Common myeloid progenitor, CD34-positive (primary cell): ENCODE data around the gene RRP1B.

Experiments used
- CTCF ChIA-PET: fragments of 350-600 bp; sonication (Branson Sonifier 250); formaldehyde crosslinking; loops from one replicate; lab custom pipeline; 2021; ENCODE audit warnings: antibody characterized with exemption; lab: Charles Lee
- POLR2A ChIA-PET: fragments of 350-600 bp; sonication (Branson Sonifier 250); formaldehyde crosslinking; loops from one replicate; lab custom pipeline; 2021; ENCODE audit warnings: antibody characterized with exemption; lab: Charles Lee
- DNase-seq, 3 donors: peaks; one replicate each; pipeline versions ENCODE4 v3.0.0 to v3.0.0-alpha.2; 2013
- H3K27ac ChIP-seq, 2 experiments: 1 replicate in 1 of 2; 2 replicates in 1 of 2; pipeline ENCODE4 v1.7.0; 2013; ENCODE audit warnings: inconsistent platforms in 2 of 2, low read length in 2 of 2, mild to moderate bottlenecking in 2 of 2, low read depth in 1 of 2, moderate library complexity in 1 of 2; ENCODE audit not compliant: severe bottlenecking in 2 of 2, insufficient read depth in 1 of 2, poor library complexity in 1 of 2
- H3K27me3 ChIP-seq, 5 experiments: replicated peaks in 2 of 5; 1 replicate in 3 of 5; 2 replicates in 2 of 5; pipeline versions ENCODE4 v1.6.1 to v1.7.0; 2013; ENCODE audit warnings: low read length in 4 of 5, mild to moderate bottlenecking in 2 of 5, moderate library complexity in 2 of 5, inconsistent platforms in 1 of 5; ENCODE audit not compliant: insufficient read depth in 5 of 5, control insufficient read depth in 4 of 5
- H3K36me3 ChIP-seq, 4 experiments: 1 replicate in 2 of 4; 2 replicates in 2 of 4; pipeline versions ENCODE4 v1.6.1 to v1.7.0; 2013; ENCODE audit warnings: low read length in 3 of 4, control low read depth in 1 of 4, mild to moderate bottlenecking in 1 of 4; ENCODE audit not compliant: control insufficient read depth in 4 of 4, insufficient read depth in 4 of 4
- H3K4me1 ChIP-seq, 4 experiments: 1 replicate in 3 of 4; 2 replicates in 1 of 4; pipeline versions ENCODE4 v1.6.1 to v1.7.1; 2013; ENCODE audit warnings: low read length in 3 of 4, mild to moderate bottlenecking in 3 of 4, control low read depth in 1 of 4, inconsistent platforms in 1 of 4, moderate library complexity in 1 of 4; ENCODE audit not compliant: control insufficient read depth in 4 of 4, insufficient read depth in 4 of 4; ENCODE audit errors: control extremely low read depth in 1 of 4
- H3K4me3 ChIP-seq, 7 experiments: 1 replicate in 4 of 7; 2 replicates in 3 of 7; pipeline versions ENCODE4 v1.5.1 to v1.7.0; 2013; ENCODE audit warnings: mild to moderate bottlenecking in 7 of 7, low read length in 6 of 7, moderate library complexity in 6 of 7, inconsistent platforms in 2 of 7, low read depth in 2 of 7, control low read depth in 1 of 7; ENCODE audit not compliant: insufficient read depth in 4 of 7, control insufficient read depth in 1 of 7; ENCODE audit errors: extremely low read depth in 1 of 7
- H3K9me3 ChIP-seq, 5 experiments: 1 replicate in 4 of 5; 2 replicates in 1 of 5; pipeline versions ENCODE4 v1.6.1 to v1.7.1; 2013; ENCODE audit warnings: low read length in 4 of 5, mild to moderate bottlenecking in 2 of 5, inconsistent platforms in 1 of 5, low read depth in 1 of 5, moderate library complexity in 1 of 5; ENCODE audit not compliant: control insufficient read depth in 4 of 5, insufficient read depth in 2 of 5; ENCODE audit errors: control extremely low read depth in 1 of 5
- WGBS: methylation state at CpG from one replicate; pipeline ENCODE4 v1.1.5; 2013; ENCODE audit not compliant: insufficient coverage; 5-methylcytosine and 5-hydroxymethylcytosine counted together

The RRP1B gene

DNA sequence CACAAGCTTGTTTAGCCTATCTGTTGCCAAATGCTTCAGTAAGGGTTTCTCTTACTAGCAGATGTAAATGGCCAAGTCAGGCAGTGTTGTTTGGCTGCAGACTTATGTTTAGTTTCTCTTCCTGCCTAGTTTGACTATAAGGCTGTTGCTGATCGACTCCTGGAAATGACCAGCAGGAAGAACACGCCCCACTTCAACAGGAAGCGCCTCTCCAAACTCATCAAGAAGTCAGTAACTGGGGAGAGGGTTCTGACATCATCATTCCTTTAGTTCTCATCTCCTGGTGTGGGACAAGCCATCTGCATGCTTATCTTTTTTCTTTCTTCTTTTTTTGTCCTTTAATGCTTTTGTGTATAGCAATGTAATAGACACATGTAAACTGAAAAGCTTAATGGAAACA is 25.1 kb downstream of the RRP1B start:
- H3K36me3 ChIP-seq = peaks cover 10 to 86% (median 67%) of the 10 kb centered on the region in 4 experiments
- 60% methylated on average over 2 of the region's 3 CpGs for WGBS
- CTCF ChIA-PET = interaction anchor here (1.2 to 1.6 kb wide), 3 partner anchors 9 to 255 kb away, joined by 3 to 4 read pairs (median 3); no protein-coding TSS in a partner anchor

DNA sequence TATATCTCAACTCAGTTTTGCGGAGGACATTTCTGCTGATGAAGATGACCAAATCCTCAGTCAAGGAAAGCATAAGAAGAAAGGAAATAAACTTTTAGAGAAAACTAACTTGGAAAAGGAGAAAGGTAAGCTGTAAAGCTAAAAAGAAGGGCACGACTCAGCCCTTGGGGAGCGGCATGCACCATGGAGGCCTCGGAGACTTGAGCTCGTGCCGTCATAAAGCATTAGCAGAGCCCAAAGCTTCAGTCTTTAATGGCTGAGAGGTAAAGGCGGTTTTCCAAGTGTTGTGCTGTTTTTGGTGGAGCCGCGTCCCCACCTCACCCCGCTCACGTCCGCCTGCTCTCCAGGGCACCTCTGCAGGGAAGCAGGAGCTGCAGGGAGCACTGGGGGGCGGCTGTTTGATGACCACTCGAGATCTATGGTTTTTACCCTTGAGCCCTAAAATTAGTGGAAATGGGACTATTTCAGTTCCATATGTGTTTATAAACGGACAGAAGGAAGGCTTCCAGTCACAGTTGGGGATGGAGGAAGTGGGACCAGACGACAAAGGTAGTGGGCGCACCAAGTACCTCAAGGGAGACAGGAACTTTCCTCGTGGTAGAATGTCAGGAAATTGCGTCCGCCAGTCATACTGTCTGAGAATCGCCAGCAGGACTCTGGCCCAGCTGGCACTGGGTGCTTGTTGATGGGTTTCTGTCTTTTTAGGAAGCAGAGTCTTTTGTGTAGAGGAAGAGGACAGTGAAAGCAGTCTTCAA is 27.6 kb downstream of the RRP1B start:
- no peaks in the 10 kb centered on the region for H3K4me1 ChIP-seq
- no peak overlapping the region for H3K4me3 ChIP-seq
- DNase-seq = no peak
- whole genome bisulfite sequencing = 96% methylated on average over 19 of the region's 21 CpGs
- POLR2A ChIA-PET = interaction anchor here (0.6 kb wide), 1 partner anchor 14 kb away, joined by 6 read pairs; no protein-coding TSS in a partner anchor
- H3K36me3 ChIP-seq = peaks cover 16 to 93% (median 72%) of the 10 kb centered on the region in 4 experiments
- no peaks in the 10 kb centered on the region for H3K9me3 ChIP-seq
- CTCF ChIA-PET = interaction anchor here (0.7 kb wide), 1 partner anchor 16 kb away, joined by 3 read pairs; no protein-coding TSS in a partner anchor
- H3K27me3 ChIP-seq = no peaks in the 10 kb centered on the region
- no peak overlapping the region for H3K27ac ChIP-seq

More for the DNA sequence above, 25.1 kb downstream of the RRP1B start:
- Histone ChIP-seq H3K27me3 (no peaks in the 10 kb centered on the region), H3K4me1 (no peaks in the 10 kb centered on the region), H3K4me3 (no peak overlapping the region), H3K27ac (no peak overlapping the region), H3K9me3 (no peaks in the 10 kb centered on the region)
- POLR2A ChIA-PET = no interaction called here
- DNase-seq = no peak

GRCh38 chr21:43687566-43688399 is 28.4 kb downstream of the RRP1B start:
- Histone ChIP-seq H3K27me3 (no peaks in the 10 kb centered on the region), H3K4me1 (no peaks in the 10 kb centered on the region), H3K9me3 (no peaks in the 10 kb centered on the region), H3K27ac (no peak overlapping the region), H3K36me3 (peaks cover 14 to 93% (median 70%) of the 10 kb centered on the region in 4 experiments), H3K4me3 (no peak overlapping the region)
- DNase-seq = no peak
- 96% methylated on average over 24 of the region's 27 CpGs for WGBS
- ChIA-PET CTCF (interaction anchor here (0.9 to 1.1 kb wide), 2 partner anchors 12 to 182 kb away, joined by 3 read pairs; no protein-coding TSS in a partner anchor), POLR2A (no interaction called here)

- WGBS = 97% methylated on average over 10 of the region's 12 CpGs
- no peak overlapping the region for H3K27ac ChIP-seq
- no peaks in the 10 kb centered on the region for H3K9me3 ChIP-seq
- H3K4me1 ChIP-seq = no peaks in the 10 kb centered on the region
- peaks cover 14 to 97% (median 75%) of the 10 kb centered on the region in 4 experiments for H3K36me3 ChIP-seq
- CTCF ChIA-PET = interaction anchor here (1.1 to 1.4 kb wide), 2 partner anchors 15 to 181 kb away, joined by 3 to 4 read pairs; no protein-coding TSS in a partner anchor
- no peak overlapping the region for H3K4me3 ChIP-seq
- DNase-seq = no peak
- POLR2A ChIA-PET = interaction anchor here (0.5 kb wide), 1 partner anchor 22 kb away, joined by 3 read pairs; no protein-coding TSS in a partner anchor
- H3K27me3 ChIP-seq = no peaks in the 10 kb centered on the region
Observed at GRCh38 chr21:43688906-43689305, 29.5 kb downstream of the RRP1B start.

- H3K27ac ChIP-seq = no peak overlapping the region
- H3K27me3 ChIP-seq = no peaks in the 10 kb centered on the region
- CTCF ChIA-PET = interaction anchor here (0.8 to 1.4 kb wide), 2 partner anchors 14 kb away, joined by 4 read pairs; no protein-coding TSS in a partner anchor
- 96% methylated on average over 30 of the region's 32 CpGs for WGBS
- POLR2A ChIA-PET = no interaction called here
- no peak for DNase-seq
- H3K9me3 ChIP-seq = no peaks in the 10 kb centered on the region
- no peaks in the 10 kb centered on the region for H3K4me1 ChIP-seq
- H3K4me3 ChIP-seq = no peak overlapping the region
- peaks cover 14 to 99% (median 74%) of the 10 kb centered on the region in 4 experiments for H3K36me3 ChIP-seq
Observed at GRCh38 chr21:43689556-43690337, 30.4 kb downstream of the RRP1B start.

DNA sequence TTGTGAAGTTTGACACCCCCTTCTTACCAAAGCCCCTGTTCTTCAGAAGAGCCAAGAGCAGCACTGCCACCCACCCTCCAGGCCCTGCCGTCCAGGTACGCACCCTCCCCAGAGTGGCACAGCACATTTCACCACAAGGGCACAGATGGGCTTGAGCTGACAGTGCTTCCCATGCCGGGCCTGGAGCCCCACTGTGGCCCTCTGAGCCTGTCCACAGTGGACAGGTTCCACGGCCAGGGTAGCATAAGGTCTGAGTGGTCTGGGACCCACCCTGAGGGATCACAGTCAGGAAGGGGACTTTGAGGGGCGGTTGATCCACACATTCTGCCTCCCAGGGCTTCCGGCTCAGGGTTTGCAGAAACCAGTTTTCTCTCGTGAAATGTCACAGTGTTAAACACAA is 31.0 kb downstream of the RRP1B start:
- Histone ChIP-seq H3K4me3 (no peak overlapping the region), H3K27ac (no peak overlapping the region), H3K4me1 (no peaks in the 10 kb centered on the region), H3K36me3 (peaks cover 14 to 98% (median 70%) of the 10 kb centered on the region in 4 experiments), H3K27me3 (no peaks in the 10 kb centered on the region), H3K9me3 (no peaks in the 10 kb centered on the region)
- ChIA-PET POLR2A (no interaction called here), CTCF (no interaction called here)
- DNase-seq = no peak
- 100% methylated on average over 6 of the region's 7 CpGs for WGBS
